NCI-H1694 treated with DMSO at 0.1 percent for 48 hours (cell line): ENCODE data around the gene ARSG.
"Not testable (repeated sequence)": the region's sequence is repeated elsewhere in the genome, so short reads cannot be mapped to it uniquely, and the experiment has no call there.

Experiments
- DNase-seq: peaks from one replicate; lab custom pipeline; 2025; lab: John Stamatoyannopoulos, UW

Gene ARSG

GRCh38 chr17:68290955-68291835, at the start of gene ARSG, which contains the start of gene SLC16A6:
Gene ARSG, plus strand, starts transcription at chr17:68291495. Its CDS starts 15,999 bp downstream, at chr17:68307494.
Gene SLC16A6, minus strand, starts transcription at chr17:68291127. Its CDS starts 12,807 bp downstream, at chr17:68278320.
- DNase-seq, result peak; percentile 65

- DNase-seq, result no peak
Measured at GRCh38 chr17:68246271-68247028, 44.8 kb upstream of the ARSG start.

GRCh38 chr17:68247445-68248198, 43.7 kb upstream of the ARSG start, which contains the start of gene AMZ2:
Gene AMZ2, plus strand, starts transcription at chr17:68248043. Its CDS starts 2,145 bp downstream, at chr17:68250188.
- peak; percentile 84 for DNase-seq

- peak; percentile 27 for DNase-seq
Measured at GRCh38 chr17:68248199-68248825, 43.0 kb upstream of the ARSG start.

- DNase-seq, result no peak
Measured at GRCh38 chr17:68248891-68249290, 42.4 kb upstream of the ARSG start.

GRCh38 chr17:68249354-68249765, 41.9 kb upstream of the ARSG start:
- DNase-seq, result no peak

GRCh38 chr17:68253426-68253825, 37.9 kb upstream of the ARSG start:
- not testable (repeated sequence) for DNase-seq

GRCh38 chr17:68255151-68255550, 36.1 kb upstream of the ARSG start:
- DNase-seq, result no peak

- no peak for DNase-seq
Measured at GRCh38 chr17:68255731-68256538, 35.4 kb upstream of the ARSG start.

GRCh38 chr17:68256701-68257100, 34.6 kb upstream of the ARSG start:
- not testable (repeated sequence) for DNase-seq

- no peak for DNase-seq
Measured at GRCh38 chr17:68257934-68258333, 33.4 kb upstream of the ARSG start.

GRCh38 chr17:68258890-68259647, 32.2 kb upstream of the ARSG start:
- DNase-seq, result not testable (repeated sequence)

- not testable (repeated sequence) for DNase-seq
Measured at GRCh38 chr17:68259648-68259951, 31.7 kb upstream of the ARSG start.

GRCh38 chr17:68260051-68260762, 31.1 kb upstream of the ARSG start:
- DNase-seq, result peak; percentile 15

GRCh38 chr17:68262467-68262866, 28.8 kb upstream of the ARSG start:
- not testable (repeated sequence) for DNase-seq

GRCh38 chr17:68263101-68263681, 28.1 kb upstream of the ARSG start:
- DNase-seq, result peak; percentile 41

GRCh38 chr17:68265833-68266232, 25.5 kb upstream of the ARSG start:
- DNase-seq, result not testable (repeated sequence)

GRCh38 chr17:68273722-68274121, 17.6 kb upstream of the ARSG start:
- no peak for DNase-seq

- not testable (repeated sequence) for DNase-seq
Measured at GRCh38 chr17:68276339-68276738, 15.0 kb upstream of the ARSG start.
